Peyer's patch (tissue), 4 donors: Measurements from ENCODE around the gene SACM1L. TPM values are rescaled to one million over a fixed set of nuclear protein-coding genes. Genes with fewer than 3 reads are reported as not detected.

Experiments
- DNase-seq, 3 donors: peaks; one replicate each; pipeline ENCODE4 v3.0.0-alpha.2; 2017 to 2019
- H3K27ac ChIP-seq, 4 donors: fragments of 200-600 bp; sonication (generic); one replicate each; pipeline ENCODE4 v1.5.1; 2016 to 2019
- H3K27me3 ChIP-seq, 2 donors: fragments of 200-600 bp; sonication (generic); one replicate each; pipeline ENCODE4 v1.5.1; 2019
- H3K36me3 ChIP-seq, 3 donors: fragments of 200-600 bp; sonication (generic); one replicate each; pipeline ENCODE4 v1.5.1; 2016 to 2019
- H3K4me1 ChIP-seq, 4 donors: fragments of 200-600 bp; sonication (generic); one replicate each; pipeline ENCODE4 v1.5.1; 2016 to 2019
- H3K4me3 ChIP-seq, 4 donors: fragments of 200-600 bp; sonication (generic); 1 replicate in 3 of 4; 2 replicates in 1 of 4; pipeline ENCODE4 v1.5.1; 2016 to 2019; ENCODE audit warnings: mild to moderate bottlenecking in 1 of 4
- H3K9me3 ChIP-seq, 4 donors: fragments of 200-600 bp; sonication (generic); one replicate each; pipeline ENCODE4 v1.5.1; 2016 to 2019; ENCODE audit warnings: mild to moderate bottlenecking in 1 of 4
- CTCF ChIP-seq, 6 experiments: fragments of 450-650 bp in 4 of 6; fragments of 200-600 bp in 2 of 6; sonication (generic) in 1 of 6; IDR thresholded peaks; one replicate each; pipeline ENCODE4 v1.5.1; 2017 to 2019; ENCODE audit warnings: antibody characterized with exemption in 6 of 6, mild to moderate bottlenecking in 3 of 6, moderate library complexity in 1 of 6
- POLR2A ChIP-seq, 2 donors: fragments of 450-650 bp; IDR thresholded peaks; one replicate each; pipeline ENCODE4 v1.5.1; 2017; ENCODE audit warnings: antibody characterized with exemption in 2 of 2, mild to moderate bottlenecking in 2 of 2, moderate library complexity in 2 of 2
- total RNA-seq, 4 donors: library from RNA; depleted of rRNA; stranded (reverse); fragments of >200 nt; gene quantifications; one replicate each; pipeline ENCODE4 v1.1.0, GENCODE V29; 2016

SACM1L gene
- total RNA-seq, 4 donors from 2014 or later: 42.0 to 79.2 (median 59.2) TPM

GRCh38 chr3:45781841-45782240 lies 92.6 kb downstream of the SACM1L start:
- H3K4me1 ChIP-seq: peaks cover 0 to 15% (median 0%) of the 10 kb centered on the region in 4 donors
- no peak for TF ChIP-seq CTCF (IDR thresholded peaks at IDR 0.05)
- TF ChIP-seq POLR2A (IDR thresholded peaks at IDR 0.05): no peak
- no peak overlapping the region for H3K27ac ChIP-seq
- DNase-seq: no peak
- H3K9me3 ChIP-seq: no peaks in the 10 kb centered on the region
- no peaks in the 10 kb centered on the region for H3K27me3 ChIP-seq
- H3K36me3 ChIP-seq: no peaks in the 10 kb centered on the region
- no peak overlapping the region for H3K4me3 ChIP-seq

GRCh38 chr3:45782381-45782780 lies 93.2 kb downstream of the SACM1L start:
- Histone ChIP-seq H3K27ac (no peak overlapping the region), H3K27me3 (no peaks in the 10 kb centered on the region), H3K36me3 (no peaks in the 10 kb centered on the region), H3K4me3 (no peak overlapping the region), H3K4me1 (peaks cover 0 to 10% (median 0%) of the 10 kb centered on the region in 4 donors), H3K9me3 (no peaks in the 10 kb centered on the region)
- TF ChIP-seq POLR2A (IDR thresholded peaks at IDR 0.05): no peak
- TF ChIP-seq CTCF (IDR thresholded peaks at IDR 0.05): no peak
- DNase-seq: no peak

- no peaks in the 10 kb centered on the region for H3K9me3 ChIP-seq
- TF ChIP-seq POLR2A (IDR thresholded peaks at IDR 0.05) (no peak), CTCF (IDR thresholded peaks at IDR 0.05) (peak in 3 of 6 experiments; percentile 13 to 39 (median 30))
- no peak for DNase-seq
Observed at GRCh38 chr3:45783667-45784066, 94.5 kb downstream of the SACM1L start.

GRCh38 chr3:45785605-45786150 lies 96.5 kb downstream of the SACM1L start:
- H3K9me3 ChIP-seq: no peaks in the 10 kb centered on the region
- H3K36me3 ChIP-seq: no peaks in the 10 kb centered on the region
- TF ChIP-seq POLR2A (IDR thresholded peaks at IDR 0.05) (no peak), CTCF (IDR thresholded peaks at IDR 0.05) (no peak)
- H3K4me1 ChIP-seq: no peaks in the 10 kb centered on the region
- no peaks in the 10 kb centered on the region for H3K27me3 ChIP-seq
- DNase-seq: no peak
- no peak overlapping the region for H3K27ac ChIP-seq
- H3K4me3 ChIP-seq: no peak overlapping the region

More at GRCh38 chr3:45783667-45784066, 94.5 kb downstream of the SACM1L start:
- peak overlapping the region in 2 of 4 donors; percentile 10 to 57 for H3K27ac ChIP-seq
- no peak overlapping the region for H3K4me3 ChIP-seq
- no peaks in the 10 kb centered on the region for H3K27me3 ChIP-seq
- no peaks in the 10 kb centered on the region for H3K36me3 ChIP-seq
- H3K4me1 ChIP-seq: peaks cover 0 to 10% (median 0%) of the 10 kb centered on the region in 4 donors

- no peak for TF ChIP-seq CTCF (IDR thresholded peaks at IDR 0.05)
- TF ChIP-seq POLR2A (IDR thresholded peaks at IDR 0.05): no peak
- H3K4me1 ChIP-seq: no peaks in the 10 kb centered on the region
- no peak overlapping the region for H3K4me3 ChIP-seq
- no peaks in the 10 kb centered on the region for H3K9me3 ChIP-seq
- no peaks in the 10 kb centered on the region for H3K27me3 ChIP-seq
- no peak overlapping the region for H3K27ac ChIP-seq
- no peak for DNase-seq
- H3K36me3 ChIP-seq: no peaks in the 10 kb centered on the region
Observed at GRCh38 chr3:45786801-45787495, 97.8 kb downstream of the SACM1L start.
